ENCODE results near the gene ACIN1. TPM values are rescaled to one million over a fixed set of nuclear protein-coding genes. Genes with fewer than 3 reads are reported as not detected.
A peak's percentile ranks its signal among the peaks of the same experiment; 100 is the strongest.

Gene ACIN1
- total RNA-seq, 1 donor from 2014 or later: 83.4 TPM

DNA sequence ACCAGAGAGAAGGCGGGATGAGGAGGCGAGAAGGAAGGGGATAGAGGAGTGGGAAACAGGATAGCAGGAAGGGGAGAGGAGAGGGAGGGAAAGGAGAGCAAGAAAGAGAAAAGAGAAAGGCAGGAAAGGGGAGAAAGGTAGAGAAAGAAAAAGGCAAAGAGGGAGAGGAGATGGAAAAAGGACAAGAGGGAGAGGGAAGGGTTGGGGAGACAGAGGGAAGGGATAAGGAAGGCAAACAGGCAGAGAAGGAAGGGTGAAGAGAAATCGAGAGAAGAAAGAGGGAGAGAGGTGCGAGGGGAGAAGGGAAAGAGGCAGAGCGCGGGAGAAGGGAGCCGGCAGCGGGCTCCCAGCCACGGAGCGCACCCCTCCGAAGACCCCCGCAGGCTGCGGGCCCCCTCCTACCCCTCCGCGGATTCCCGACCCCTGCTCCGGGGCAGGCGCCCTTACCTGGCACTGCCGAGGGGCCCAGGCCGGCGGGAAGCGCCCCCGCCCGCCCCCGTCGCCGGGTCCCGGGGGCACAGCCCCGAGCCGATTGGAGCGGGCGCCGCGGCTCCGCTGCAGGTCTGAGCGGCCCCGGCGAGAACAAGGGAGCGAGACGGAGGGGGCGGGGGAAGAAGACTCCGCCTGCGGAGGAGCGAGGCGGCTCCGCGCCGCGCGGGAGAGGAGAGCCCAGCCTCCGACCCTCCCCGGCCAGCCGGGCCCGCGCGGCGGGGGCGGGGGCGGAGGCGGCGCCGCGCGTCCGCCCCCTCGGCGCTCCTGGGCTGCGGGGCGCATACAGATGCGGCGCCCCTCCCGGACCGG, 37.8 kb downstream of the ACIN1 start, which contains the start of gene CDH24:
TSS of gene CDH24 (minus strand) at position 565 of the 801 bp plus-strand sequence. CDS start 1,787 bp downstream, outside the sequence.
- DNase-seq (ENCODE audit: low read depth): no peak
- H3K27me3 ChIP-seq (ENCODE audit: control insufficient read depth, insufficient read depth, low read length): no peaks in the 10 kb centered on the region
- TF ChIP-seq, protein P1, sequence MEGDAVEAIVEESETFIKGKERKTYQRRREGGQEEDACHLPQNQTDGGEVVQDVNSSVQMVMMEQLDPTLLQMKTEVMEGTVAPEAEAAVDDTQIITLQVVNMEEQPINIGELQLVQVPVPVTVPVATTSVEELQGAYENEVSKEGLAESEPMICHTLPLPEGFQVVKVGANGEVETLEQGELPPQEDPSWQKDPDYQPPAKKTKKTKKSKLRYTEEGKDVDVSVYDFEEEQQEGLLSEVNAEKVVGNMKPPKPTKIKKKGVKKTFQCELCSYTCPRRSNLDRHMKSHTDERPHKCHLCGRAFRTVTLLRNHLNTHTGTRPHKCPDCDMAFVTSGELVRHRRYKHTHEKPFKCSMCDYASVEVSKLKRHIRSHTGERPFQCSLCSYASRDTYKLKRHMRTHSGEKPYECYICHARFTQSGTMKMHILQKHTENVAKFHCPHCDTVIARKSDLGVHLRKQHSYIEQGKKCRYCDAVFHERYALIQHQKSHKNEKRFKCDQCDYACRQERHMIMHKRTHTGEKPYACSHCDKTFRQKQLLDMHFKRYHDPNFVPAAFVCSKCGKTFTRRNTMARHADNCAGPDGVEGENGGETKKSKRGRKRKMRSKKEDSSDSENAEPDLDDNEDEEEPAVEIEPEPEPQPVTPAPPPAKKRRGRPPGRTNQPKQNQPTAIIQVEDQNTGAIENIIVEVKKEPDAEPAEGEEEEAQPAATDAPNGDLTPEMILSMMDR (IDR thresholded peaks at IDR 0.05; ENCODE audit: insufficient read depth, low read length, poor library complexity, severe bottlenecking): no peak
- H3K4me3 ChIP-seq (ENCODE audit: low read depth, low read length): peak within 1 kb of the TSS; percentile 49
- peaks cover 3% of the 10 kb centered on the region for H3K36me3 ChIP-seq (ENCODE audit: control insufficient read depth, insufficient read depth, low read length)

DNA sequence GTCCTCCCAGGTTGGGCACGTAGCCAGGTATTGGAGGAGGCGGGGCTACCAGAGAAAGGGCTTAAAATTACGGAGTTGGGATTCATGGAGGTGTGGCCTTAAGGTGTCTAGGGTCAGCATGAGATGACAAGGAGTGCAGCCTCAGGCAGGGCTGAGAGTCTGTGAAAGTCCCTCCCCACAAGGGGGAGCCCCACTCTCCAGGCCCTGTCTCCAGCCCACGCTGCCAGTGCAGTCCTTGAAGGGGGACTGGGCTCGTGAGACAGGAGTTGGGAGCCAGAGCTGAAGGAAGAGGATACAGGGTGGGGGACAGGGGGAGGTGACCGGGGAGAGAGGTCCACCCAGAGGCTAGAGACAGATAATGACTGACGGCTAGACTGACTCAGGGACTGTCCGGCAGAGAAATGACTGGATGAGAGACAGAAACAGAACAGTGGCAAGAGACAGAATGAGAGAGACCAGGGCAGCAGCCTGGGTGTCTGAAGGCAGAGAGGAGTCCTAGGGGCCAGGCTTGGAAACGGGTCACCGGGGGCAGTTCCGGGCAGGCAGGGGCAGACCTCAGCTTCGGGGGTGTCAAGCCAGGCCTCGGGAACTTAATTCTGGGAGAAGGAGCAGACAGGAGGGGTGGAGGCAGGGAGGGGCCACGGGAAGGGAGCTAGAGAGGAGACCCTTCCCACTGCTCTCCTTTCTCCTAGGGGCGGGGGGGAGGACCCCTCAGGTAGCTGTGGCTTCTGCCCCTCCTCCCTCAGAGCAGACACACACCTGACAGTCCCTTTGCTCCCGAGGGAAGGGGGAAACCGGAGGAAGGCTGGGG, 38.6 kb downstream of the ACIN1 start:
- Histone ChIP-seq H3K4me3 (ENCODE audit: low read depth, low read length) (peak overlapping the region; percentile 49), H3K36me3 (ENCODE audit: control insufficient read depth, insufficient read depth, low read length) (peaks cover 3% of the 10 kb centered on the region), H3K27me3 (ENCODE audit: control insufficient read depth, insufficient read depth, low read length) (no peaks in the 10 kb centered on the region)
- DNase-seq (ENCODE audit: low read depth): no peak
- TF ChIP-seq, protein P1 (IDR thresholded peaks at IDR 0.05; ENCODE audit: insufficient read depth, low read length, poor library complexity, severe bottlenecking): peak; percentile 92

DNA sequence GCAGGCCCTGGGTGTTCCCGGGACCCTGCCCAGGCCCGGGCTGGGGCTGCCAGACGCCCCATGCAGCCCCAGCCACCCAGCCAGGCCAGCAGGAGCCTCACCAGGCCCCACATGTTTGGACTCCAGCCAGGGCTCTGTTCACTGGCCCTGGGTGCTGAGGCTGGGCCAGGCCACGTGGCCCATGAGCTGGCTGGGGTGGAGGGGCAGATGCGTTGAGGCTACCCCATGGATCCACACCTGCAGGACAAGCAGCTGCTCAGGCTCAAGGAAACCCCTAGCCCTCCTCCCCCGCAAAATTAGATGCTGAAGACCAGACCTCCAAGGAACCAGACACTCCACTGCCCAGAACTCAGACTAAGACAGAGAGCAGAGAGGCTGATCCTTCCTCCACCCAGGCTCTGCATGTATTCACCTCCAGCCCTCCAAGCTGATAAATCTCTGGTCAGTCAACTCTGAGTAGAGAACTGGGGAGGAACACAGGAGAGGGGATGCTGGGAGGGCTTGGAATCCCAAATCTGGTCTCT, 39.3 kb downstream of the ACIN1 start:
- no peaks in the 10 kb centered on the region for H3K27me3 ChIP-seq (ENCODE audit: control insufficient read depth, insufficient read depth, low read length)
- DNase-seq (ENCODE audit: low read depth): no peak
- TF ChIP-seq, protein P1 (IDR thresholded peaks at IDR 0.05; ENCODE audit: insufficient read depth, low read length, poor library complexity, severe bottlenecking): no peak
- H3K36me3 ChIP-seq (ENCODE audit: control insufficient read depth, insufficient read depth, low read length): peaks cover 1% of the 10 kb centered on the region
- no peak overlapping the region for H3K4me3 ChIP-seq (ENCODE audit: low read depth, low read length)

DNA sequence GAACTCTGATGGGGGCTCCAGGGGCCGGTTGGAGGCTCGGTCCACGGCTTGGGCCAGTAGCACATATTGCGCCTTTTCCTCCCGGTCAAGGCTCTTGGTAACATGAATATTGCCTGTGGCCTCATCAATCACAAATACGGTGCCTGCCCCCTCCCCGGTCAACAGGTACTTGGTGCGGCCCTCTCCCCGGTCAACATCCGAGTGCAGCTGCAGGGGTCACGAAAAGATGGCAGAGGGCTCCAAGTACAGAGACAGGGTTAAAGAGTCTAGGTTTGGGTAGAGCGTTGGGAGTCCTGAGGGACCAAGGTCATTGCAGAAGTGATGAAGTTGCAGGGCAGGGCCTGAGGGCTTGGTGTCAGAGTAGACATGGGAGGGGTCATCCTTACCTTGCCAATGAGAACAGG, 39.8 kb downstream of the ACIN1 start:
- Histone ChIP-seq H3K27me3 (ENCODE audit: control insufficient read depth, insufficient read depth, low read length) (no peaks in the 10 kb centered on the region), H3K4me3 (ENCODE audit: low read depth, low read length) (no peak overlapping the region), H3K36me3 (ENCODE audit: control insufficient read depth, insufficient read depth, low read length) (peaks cover 1% of the 10 kb centered on the region)
- TF ChIP-seq, protein P1 (IDR thresholded peaks at IDR 0.05; ENCODE audit: insufficient read depth, low read length, poor library complexity, severe bottlenecking): no peak
- no peak for DNase-seq (ENCODE audit: low read depth)

DNA sequence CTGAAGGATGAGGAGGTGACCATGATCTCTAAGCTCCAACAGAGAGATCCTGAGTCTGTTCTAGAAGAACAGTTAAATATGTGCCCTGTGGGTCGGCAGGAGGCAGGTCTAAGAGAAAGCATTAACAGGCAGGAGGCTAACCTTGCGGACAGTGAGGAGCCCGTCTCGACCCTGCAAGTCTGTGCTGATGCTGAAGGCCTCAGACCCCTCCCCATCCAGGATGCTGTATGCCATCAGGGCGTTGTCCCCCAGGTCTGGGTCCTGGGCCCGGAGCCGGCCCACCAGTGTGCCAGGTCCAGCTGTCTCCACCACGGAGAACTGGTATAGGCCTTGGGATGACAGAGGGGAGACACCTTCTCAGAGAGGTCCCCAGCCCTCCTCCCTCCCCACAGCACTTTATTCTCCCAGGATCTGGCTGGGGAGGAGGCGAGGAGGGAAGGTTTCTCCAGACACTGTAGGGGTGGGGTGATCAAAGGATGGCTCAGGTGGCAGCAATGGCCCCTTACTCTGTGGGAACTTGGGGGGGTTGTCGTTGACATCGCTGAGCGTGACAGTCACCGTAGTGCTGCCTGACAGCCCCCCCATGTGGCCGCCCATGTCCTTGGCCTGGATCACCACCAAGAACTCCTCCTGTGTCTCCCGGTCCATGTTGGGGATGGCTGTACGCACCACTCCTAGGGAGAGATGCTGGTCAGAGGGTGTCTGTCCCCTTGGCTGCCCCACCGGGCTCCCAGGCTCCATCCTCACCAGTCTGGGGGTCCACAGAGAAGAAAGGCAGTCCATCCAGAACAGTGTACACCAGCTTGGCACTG, 40.7 kb downstream of the ACIN1 start:
- Histone ChIP-seq H3K27me3 (ENCODE audit: control insufficient read depth, insufficient read depth, low read length) (no peaks in the 10 kb centered on the region), H3K36me3 (ENCODE audit: control insufficient read depth, insufficient read depth, low read length) (no peaks in the 10 kb centered on the region), H3K4me3 (ENCODE audit: low read depth, low read length) (no peak overlapping the region)
- DNase-seq (ENCODE audit: low read depth): no peak
- TF ChIP-seq, protein P1 (IDR thresholded peaks at IDR 0.05; ENCODE audit: insufficient read depth, low read length, poor library complexity, severe bottlenecking): peak; percentile 17

Measured in kidney epithelial cell (primary cell).